WTC11 (cell line): ENCODE data around the gene RPL39L.

ENCODE experiments used
- FOXJ3 ChIP-seq: sonication (generic); formaldehyde crosslinking; IDR thresholded peaks from 2 replicates; pipeline ENCODE4 v1.9.0; 2021; ENCODE audit warnings: missing genetic modification reagents, mild to moderate bottlenecking, borderline replicate concordance
- FOXK1 ChIP-seq: sonication (generic); formaldehyde crosslinking; IDR thresholded peaks from 2 replicates; pipeline ENCODE4 v1.8.0; 2022; ENCODE audit warnings: mild to moderate bottlenecking, moderate library complexity, missing genetic modification reagents
- GABPB1 ChIP-seq: sonication (generic); formaldehyde crosslinking; IDR thresholded peaks from 2 replicates; pipeline ENCODE4 v1.8.1; 2023; ENCODE audit warnings: mild to moderate bottlenecking, missing genetic modification reagents
- NFE2L1 ChIP-seq: sonication (generic); formaldehyde crosslinking; IDR thresholded peaks from 2 replicates; pipeline ENCODE4 v1.8.1; 2023; ENCODE audit warnings: missing genetic modification reagents
- SP1 ChIP-seq: sonication (generic); formaldehyde crosslinking; conservative IDR thresholded peaks from 2 replicates; pipeline ENCODE4 v1.8.1; 2022; ENCODE audit warnings: missing genetic modification reagents
- TEAD4 ChIP-seq: sonication (generic); formaldehyde crosslinking; IDR thresholded peaks from 2 replicates; pipeline ENCODE4 v1.8.0; 2022; ENCODE audit warnings: mild to moderate bottlenecking, missing genetic modification reagents
- ZNF121 ChIP-seq: sonication (generic); formaldehyde crosslinking; IDR thresholded peaks from 2 replicates; pipeline ENCODE4 v1.8.0; 2023; ENCODE audit warnings: missing genetic modification reagents
- TF ChIP-seq, protein P1 (sequence below): fragments of 200-600 bp; IDR thresholded peaks from 2 replicates; pipeline ENCODE4 v1.8.0; 2022; ENCODE audit warnings: antibody characterized with exemption
- TF ChIP-seq, protein P2 (sequence below): sonication (generic); formaldehyde crosslinking; IDR thresholded peaks from 2 replicates; pipeline ENCODE4 v1.8.0; 2022; ENCODE audit warnings: mild to moderate bottlenecking, missing genetic modification reagents
- TF ChIP-seq, protein P3 (sequence below): sonication (generic); formaldehyde crosslinking; conservative IDR thresholded peaks from 2 replicates; pipeline ENCODE4 v1.8.1; 2022; ENCODE audit warnings: mild to moderate bottlenecking, missing genetic modification reagents
- TF ChIP-seq, protein P4 (sequence below): sonication (generic); formaldehyde crosslinking; IDR thresholded peaks from 2 replicates; pipeline ENCODE4 v1.8.1; 2022; ENCODE audit warnings: low read depth, missing genetic modification reagents, borderline replicate concordance
- TF ChIP-seq, protein P5 (sequence below): sonication (generic); formaldehyde crosslinking; IDR thresholded peaks from 2 replicates; pipeline ENCODE4 v1.8.0; 2023; ENCODE audit warnings: missing genetic modification reagents
- TF ChIP-seq, protein P6 (sequence below): fragments of 250-450 bp; sonication (Bioruptor Pico); IDR thresholded peaks from 2 replicates; pipeline ENCODE4 v2.1.2; 2022; ENCODE audit warnings: mild to moderate bottlenecking, moderate library complexity

DNA sequence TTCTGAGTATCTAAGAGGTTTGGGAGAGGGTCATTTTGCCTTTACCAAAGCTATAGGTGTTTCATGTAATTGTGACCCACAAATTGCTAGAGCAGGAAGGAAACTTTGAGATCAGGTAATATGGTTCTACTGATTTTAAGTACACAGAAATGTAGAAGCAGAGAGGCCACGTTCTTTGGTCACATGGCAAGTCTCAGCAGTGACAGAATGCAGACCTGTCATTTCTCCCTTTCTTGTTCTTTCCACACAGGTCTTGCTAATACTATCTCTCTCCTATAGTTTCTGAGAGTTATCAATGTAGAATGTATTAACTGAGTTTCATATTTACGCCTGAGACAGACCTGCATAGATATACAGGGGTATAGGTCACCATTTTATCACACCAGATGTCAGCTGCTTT is 47.1 kb upstream of the RPL39L start:
- TF ChIP-seq, protein P1, sequence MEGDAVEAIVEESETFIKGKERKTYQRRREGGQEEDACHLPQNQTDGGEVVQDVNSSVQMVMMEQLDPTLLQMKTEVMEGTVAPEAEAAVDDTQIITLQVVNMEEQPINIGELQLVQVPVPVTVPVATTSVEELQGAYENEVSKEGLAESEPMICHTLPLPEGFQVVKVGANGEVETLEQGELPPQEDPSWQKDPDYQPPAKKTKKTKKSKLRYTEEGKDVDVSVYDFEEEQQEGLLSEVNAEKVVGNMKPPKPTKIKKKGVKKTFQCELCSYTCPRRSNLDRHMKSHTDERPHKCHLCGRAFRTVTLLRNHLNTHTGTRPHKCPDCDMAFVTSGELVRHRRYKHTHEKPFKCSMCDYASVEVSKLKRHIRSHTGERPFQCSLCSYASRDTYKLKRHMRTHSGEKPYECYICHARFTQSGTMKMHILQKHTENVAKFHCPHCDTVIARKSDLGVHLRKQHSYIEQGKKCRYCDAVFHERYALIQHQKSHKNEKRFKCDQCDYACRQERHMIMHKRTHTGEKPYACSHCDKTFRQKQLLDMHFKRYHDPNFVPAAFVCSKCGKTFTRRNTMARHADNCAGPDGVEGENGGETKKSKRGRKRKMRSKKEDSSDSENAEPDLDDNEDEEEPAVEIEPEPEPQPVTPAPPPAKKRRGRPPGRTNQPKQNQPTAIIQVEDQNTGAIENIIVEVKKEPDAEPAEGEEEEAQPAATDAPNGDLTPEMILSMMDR: no peak
- TF ChIP-seq, protein P2, sequence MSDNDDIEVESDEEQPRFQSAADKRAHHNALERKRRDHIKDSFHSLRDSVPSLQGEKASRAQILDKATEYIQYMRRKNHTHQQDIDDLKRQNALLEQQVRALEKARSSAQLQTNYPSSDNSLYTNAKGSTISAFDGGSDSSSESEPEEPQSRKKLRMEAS: no peak
- no peak for TF ChIP-seq GABPB1 (CRISPR knock-in tag)
- TF ChIP-seq, protein P3, sequence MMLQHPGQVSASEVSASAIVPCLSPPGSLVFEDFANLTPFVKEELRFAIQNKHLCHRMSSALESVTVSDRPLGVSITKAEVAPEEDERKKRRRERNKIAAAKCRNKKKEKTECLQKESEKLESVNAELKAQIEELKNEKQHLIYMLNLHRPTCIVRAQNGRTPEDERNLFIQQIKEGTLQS (CRISPR knock-in tag): no peak
- no peak for TF ChIP-seq FOXJ3
- no peak for TF ChIP-seq ZNF121 (CRISPR knock-in tag)
- TF ChIP-seq SP1 (CRISPR knock-in tag): no peak
- TF ChIP-seq, protein P4, sequence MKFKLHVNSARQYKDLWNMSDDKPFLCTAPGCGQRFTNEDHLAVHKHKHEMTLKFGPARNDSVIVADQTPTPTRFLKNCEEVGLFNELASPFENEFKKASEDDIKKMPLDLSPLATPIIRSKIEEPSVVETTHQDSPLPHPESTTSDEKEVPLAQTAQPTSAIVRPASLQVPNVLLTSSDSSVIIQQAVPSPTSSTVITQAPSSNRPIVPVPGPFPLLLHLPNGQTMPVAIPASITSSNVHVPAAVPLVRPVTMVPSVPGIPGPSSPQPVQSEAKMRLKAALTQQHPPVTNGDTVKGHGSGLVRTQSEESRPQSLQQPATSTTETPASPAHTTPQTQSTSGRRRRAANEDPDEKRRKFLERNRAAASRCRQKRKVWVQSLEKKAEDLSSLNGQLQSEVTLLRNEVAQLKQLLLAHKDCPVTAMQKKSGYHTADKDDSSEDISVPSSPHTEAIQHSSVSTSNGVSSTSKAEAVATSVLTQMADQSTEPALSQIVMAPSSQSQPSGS (CRISPR knock-in tag): no peak
- no peak for TF ChIP-seq TEAD4 (CRISPR knock-in tag)
- no peak for TF ChIP-seq NFE2L1 (CRISPR knock-in tag)
- TF ChIP-seq, protein P5, sequence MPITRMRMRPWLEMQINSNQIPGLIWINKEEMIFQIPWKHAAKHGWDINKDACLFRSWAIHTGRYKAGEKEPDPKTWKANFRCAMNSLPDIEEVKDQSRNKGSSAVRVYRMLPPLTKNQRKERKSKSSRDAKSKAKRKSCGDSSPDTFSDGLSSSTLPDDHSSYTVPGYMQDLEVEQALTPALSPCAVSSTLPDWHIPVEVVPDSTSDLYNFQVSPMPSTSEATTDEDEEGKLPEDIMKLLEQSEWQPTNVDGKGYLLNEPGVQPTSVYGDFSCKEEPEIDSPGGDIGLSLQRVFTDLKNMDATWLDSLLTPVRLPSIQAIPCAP (CRISPR knock-in tag): no peak
- no peak for TF ChIP-seq FOXK1 (CRISPR knock-in tag)
- TF ChIP-seq, protein P6, sequence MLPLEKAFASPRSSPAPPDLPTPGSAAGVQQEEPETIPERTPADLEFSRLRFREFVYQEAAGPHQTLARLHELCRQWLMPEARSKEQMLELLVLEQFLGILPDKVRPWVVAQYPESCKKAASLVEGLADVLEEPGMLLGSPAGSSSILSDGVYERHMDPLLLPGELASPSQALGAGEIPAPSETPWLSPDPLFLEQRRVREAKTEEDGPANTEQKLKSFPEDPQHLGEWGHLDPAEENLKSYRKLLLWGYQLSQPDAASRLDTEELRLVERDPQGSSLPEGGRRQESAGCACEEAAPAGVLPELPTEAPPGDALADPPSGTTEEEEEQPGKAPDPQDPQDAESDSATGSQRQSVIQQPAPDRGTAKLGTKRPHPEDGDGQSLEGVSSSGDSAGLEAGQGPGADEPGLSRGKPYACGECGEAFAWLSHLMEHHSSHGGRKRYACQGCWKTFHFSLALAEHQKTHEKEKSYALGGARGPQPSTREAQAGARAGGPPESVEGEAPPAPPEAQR (CRISPR knock-in tag): no peak
